Hepatocyte (in vitro differentiated cells): ENCODE measurements around the gene IP6K3. TPM values are rescaled to one million over a fixed set of nuclear protein-coding genes. Genes with fewer than 3 reads are reported as not detected.
A peak's percentile ranks its signal among the peaks of the same experiment; 100 is the strongest.

ENCODE experiments used
- DNase-seq: peaks from one replicate; pipeline ENCODE4 v3.0.0-alpha.2; 2016; ENCODE audit warnings: low spot score
- H2AFZ ChIP-seq: fragments of 200-600 bp; sonication (generic); 2 replicates; pipeline ENCODE4 v1.6.0; 2016; ENCODE audit warnings: antibody characterized with exemption, mild to moderate bottlenecking
- H3K27ac ChIP-seq: fragments of 200-600 bp; sonication (generic); 2 replicates; pipeline ENCODE4 v1.5.1; 2016; ENCODE audit warnings: mild to moderate bottlenecking
- H3K27me3 ChIP-seq: fragments of 200-600 bp; sonication (generic); 2 replicates; pipeline ENCODE4 v1.6.1; 2016
- H3K36me3 ChIP-seq: fragments of 200-600 bp; sonication (generic); replicated peaks from 2 replicates; pipeline ENCODE4 v1.5.1; 2016; ENCODE audit warnings: low read depth; ENCODE audit not compliant: insufficient read depth
- H3K4me1 ChIP-seq: fragments of 200-600 bp; sonication (generic); 2 replicates; pipeline ENCODE4 v1.5.1; 2016; ENCODE audit warnings: mild to moderate bottlenecking, moderate library complexity; ENCODE audit not compliant: insufficient read depth
- H3K4me2 ChIP-seq: fragments of 200-600 bp; sonication (generic); 2 replicates; pipeline ENCODE4 v1.6.0; 2016
- H3K4me3 ChIP-seq: fragments of 200-600 bp; sonication (generic); 2 replicates; pipeline ENCODE4 v1.5.1; 2016; ENCODE audit warnings: mild to moderate bottlenecking
- H3K79me2 ChIP-seq: fragments of 200-600 bp; sonication (generic); 2 replicates; pipeline ENCODE4 v1.6.0; 2017; ENCODE audit warnings: mild to moderate bottlenecking
- H3K9me2 ChIP-seq: fragments of 200-600 bp; sonication (generic); replicated peaks from 2 replicates; pipeline ENCODE4 v1.6.0; 2017; ENCODE audit warnings: mild to moderate bottlenecking; ENCODE audit not compliant: insufficient read depth
- H3K9me3 ChIP-seq: fragments of 200-600 bp; sonication (generic); 2 replicates; pipeline ENCODE4 v1.5.1; 2016; ENCODE audit warnings: low read depth, mild to moderate bottlenecking
- H4K20me1 ChIP-seq: fragments of 200-600 bp; sonication (generic); 2 replicates; pipeline ENCODE4 v1.6.0; 2016; ENCODE audit warnings: mild to moderate bottlenecking; ENCODE audit not compliant: insufficient read depth, poor library complexity, severe bottlenecking
- EZH2 ChIP-seq: fragments of 200-600 bp; sonication (generic); IDR thresholded peaks from 2 replicates; pipeline ENCODE4 v1.6.1; 2016; ENCODE audit warnings: antibody characterized with exemption, mild to moderate bottlenecking, borderline replicate concordance
- EZH2phosphoT487 ChIP-seq: fragments of 200-600 bp; sonication (generic); IDR thresholded peaks from one replicate; pipeline ENCODE4 v1.6.1; 2018; ENCODE audit warnings: antibody characterized with exemption, mild to moderate bottlenecking, low read depth, moderate library complexity; ENCODE audit not compliant: unreplicated experiment, severe bottlenecking
- WGBS: methylation state at CpG from one replicate; pipeline ENCODE4 v1.1.6; 2016; ENCODE audit warnings: low lambda C conversion rate; ENCODE audit errors: missing lambda C conversion rate; 5-methylcytosine and 5-hydroxymethylcytosine counted together
- polyA plus RNA-seq: library from polyadenylated mRNA; unstranded; fragments of >200 nt; fragmentation: Nextera tagmentation; extraction: Ambion mirVana; gene quantifications from 2 replicates; pipeline ENCODE4 v1.2.1, GENCODE V29; 2016
- total RNA-seq: library from RNA; depleted of rRNA; stranded (reverse); fragments of >200 nt; gene quantifications from 2 replicates; pipeline ENCODE4 v1.2.3, GENCODE V29; 2014
- TF ChIP-seq, protein P1 (sequence below): fragments of 200-600 bp; sonication (generic); IDR thresholded peaks from 2 replicates; pipeline ENCODE4 v1.5.1; 2016; ENCODE audit warnings: antibody characterized with exemption, mild to moderate bottlenecking; ENCODE audit not compliant: poor library complexity

Gene IP6K3
- total and polyA plus RNA-seq, 2 experiments from 2014 or later = 9.5 to 25.3 TPM

DNA sequence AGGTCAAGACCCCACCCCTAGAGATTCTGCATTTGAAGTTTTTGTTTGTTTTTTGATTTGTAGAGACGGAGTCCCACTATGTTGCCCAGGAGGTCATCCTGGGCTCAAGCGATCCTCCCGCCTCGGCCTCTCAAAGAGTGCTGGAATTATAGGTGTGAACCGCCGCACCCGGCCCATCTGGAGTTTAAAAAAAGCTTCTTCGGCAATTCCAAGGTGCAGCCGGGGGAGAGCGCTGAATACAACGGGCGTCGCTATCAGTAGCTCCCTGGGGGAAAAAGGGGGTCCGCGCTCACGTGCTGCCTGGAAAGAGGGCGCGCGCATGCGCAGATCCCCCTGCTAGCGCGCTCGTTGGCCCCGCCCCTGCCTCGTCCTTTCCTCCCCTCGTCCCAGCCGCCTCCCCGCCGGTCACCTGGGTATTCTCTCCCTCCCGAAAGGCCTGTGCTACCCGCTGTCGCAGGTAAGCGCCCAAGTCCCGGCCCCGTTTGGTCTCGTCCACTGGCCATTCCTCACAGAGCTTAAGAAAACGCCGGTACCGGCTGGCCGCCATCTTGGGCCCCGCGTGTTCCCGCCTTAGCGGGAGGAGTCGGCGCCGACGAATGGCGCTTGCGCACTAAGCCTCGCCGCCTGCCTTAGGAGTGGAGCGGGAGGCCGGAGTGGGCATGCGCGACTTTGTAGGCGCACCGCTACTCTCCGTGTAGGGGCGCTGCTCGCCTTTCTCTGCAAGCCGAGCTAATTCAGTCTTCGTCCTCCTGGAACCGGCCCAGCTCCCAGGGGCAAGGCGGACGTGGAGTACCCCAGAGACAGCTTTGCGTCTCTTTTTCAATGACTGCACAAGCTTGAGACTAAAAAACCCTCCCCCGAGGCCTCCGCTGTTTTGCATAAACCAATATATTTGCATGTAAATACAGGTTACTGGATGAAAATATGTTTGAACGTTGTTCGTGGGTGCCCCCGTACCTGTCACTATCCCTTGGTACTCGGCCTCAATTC is 35.3 kb downstream of the IP6K3 start, which contains the start of gene UQCC2:
TSS of gene UQCC2 (minus strand) at position 561 of the 990 bp plus-strand sequence. CDS start at position 547, 14 bp downstream.
- H4K20me1 ChIP-seq = no peaks in the 10 kb centered on the region
- no peaks in the 10 kb centered on the region for H3K27me3 ChIP-seq
- H3K4me2 ChIP-seq = peak within 1 kb of the TSS; percentile 88
- peak within 1 kb of the TSS; percentile 94 for H3K4me3 ChIP-seq
- 7% methylated on average over 65 of the region's 73 CpGs for WGBS
- H3K79me2 ChIP-seq = peaks cover 16% of the 10 kb centered on the region
- peaks cover 15% of the 10 kb centered on the region for H3K4me1 ChIP-seq
- no peaks in the 10 kb centered on the region for H3K9me2 ChIP-seq
- H2AFZ ChIP-seq = peak within 1 kb of the TSS; percentile 96
- H3K27ac ChIP-seq = peak within 1 kb of the TSS; percentile 99
- H3K9me3 ChIP-seq = no peaks in the 10 kb centered on the region
- H3K36me3 ChIP-seq = no peaks in the 10 kb centered on the region
- TF ChIP-seq, protein P1, sequence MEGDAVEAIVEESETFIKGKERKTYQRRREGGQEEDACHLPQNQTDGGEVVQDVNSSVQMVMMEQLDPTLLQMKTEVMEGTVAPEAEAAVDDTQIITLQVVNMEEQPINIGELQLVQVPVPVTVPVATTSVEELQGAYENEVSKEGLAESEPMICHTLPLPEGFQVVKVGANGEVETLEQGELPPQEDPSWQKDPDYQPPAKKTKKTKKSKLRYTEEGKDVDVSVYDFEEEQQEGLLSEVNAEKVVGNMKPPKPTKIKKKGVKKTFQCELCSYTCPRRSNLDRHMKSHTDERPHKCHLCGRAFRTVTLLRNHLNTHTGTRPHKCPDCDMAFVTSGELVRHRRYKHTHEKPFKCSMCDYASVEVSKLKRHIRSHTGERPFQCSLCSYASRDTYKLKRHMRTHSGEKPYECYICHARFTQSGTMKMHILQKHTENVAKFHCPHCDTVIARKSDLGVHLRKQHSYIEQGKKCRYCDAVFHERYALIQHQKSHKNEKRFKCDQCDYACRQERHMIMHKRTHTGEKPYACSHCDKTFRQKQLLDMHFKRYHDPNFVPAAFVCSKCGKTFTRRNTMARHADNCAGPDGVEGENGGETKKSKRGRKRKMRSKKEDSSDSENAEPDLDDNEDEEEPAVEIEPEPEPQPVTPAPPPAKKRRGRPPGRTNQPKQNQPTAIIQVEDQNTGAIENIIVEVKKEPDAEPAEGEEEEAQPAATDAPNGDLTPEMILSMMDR = peak; percentile 85
- no peak for TF ChIP-seq EZH2phosphoT487
- no peak for TF ChIP-seq EZH2
- peak; percentile 100 for DNase-seq

DNA sequence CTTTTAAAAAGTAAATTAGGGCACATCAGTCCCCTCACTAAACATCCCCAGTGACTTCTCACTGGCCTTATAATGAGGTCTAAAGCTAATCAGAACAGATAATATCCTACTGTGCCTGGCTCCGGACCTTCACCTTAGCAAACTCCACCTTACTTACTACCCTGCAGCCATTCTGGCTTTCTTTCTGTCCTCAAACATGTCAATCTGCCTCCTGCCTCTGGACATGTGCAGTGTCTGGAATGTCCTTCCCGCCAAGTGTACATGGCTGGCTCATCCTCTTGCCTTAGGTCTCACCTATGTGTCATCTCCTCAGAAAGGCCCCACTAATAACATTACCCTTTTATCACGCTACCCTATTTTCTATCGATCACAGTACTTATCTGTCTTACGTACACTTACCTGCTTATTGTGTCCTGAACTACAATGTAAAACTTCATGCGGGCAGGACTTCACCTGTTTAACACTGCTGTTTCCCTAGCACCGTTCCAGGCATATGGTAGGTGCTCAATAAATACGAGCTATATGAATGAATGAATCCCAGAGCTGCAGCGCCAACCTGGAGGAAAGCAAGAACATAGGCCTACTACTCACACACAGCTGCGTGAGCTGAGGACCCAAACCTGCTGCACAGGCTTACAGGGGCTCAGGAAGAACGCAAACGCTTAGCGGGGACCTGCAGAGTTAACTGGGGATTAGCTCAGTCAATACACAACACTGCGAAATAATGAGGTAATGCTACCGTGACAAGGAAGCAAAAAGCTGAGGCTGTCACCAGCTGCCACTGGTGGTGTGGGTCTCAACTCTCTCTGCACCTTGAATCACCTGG is 36.2 kb downstream of the IP6K3 start:
- DNase-seq = peak; percentile 50
- Histone ChIP-seq H3K9me3 (no peaks in the 10 kb centered on the region), H3K79me2 (peaks cover 16% of the 10 kb centered on the region), H3K36me3 (no peaks in the 10 kb centered on the region), H4K20me1 (no peaks in the 10 kb centered on the region), H3K27ac (peak overlapping the region; percentile 99), H2AFZ (peak overlapping the region; percentile 96), H3K27me3 (no peaks in the 10 kb centered on the region), H3K4me3 (peak overlapping the region; percentile 94), H3K4me1 (peaks cover 13% of the 10 kb centered on the region), H3K4me2 (peak overlapping the region; percentile 88), H3K9me2 (no peaks in the 10 kb centered on the region)
- 77% methylated on average over 15 of the region's 15 CpGs for WGBS
- TF ChIP-seq EZH2phosphoT487 = no peak
- TF ChIP-seq, protein P1 = no peak
- TF ChIP-seq EZH2 = no peak

DNA sequence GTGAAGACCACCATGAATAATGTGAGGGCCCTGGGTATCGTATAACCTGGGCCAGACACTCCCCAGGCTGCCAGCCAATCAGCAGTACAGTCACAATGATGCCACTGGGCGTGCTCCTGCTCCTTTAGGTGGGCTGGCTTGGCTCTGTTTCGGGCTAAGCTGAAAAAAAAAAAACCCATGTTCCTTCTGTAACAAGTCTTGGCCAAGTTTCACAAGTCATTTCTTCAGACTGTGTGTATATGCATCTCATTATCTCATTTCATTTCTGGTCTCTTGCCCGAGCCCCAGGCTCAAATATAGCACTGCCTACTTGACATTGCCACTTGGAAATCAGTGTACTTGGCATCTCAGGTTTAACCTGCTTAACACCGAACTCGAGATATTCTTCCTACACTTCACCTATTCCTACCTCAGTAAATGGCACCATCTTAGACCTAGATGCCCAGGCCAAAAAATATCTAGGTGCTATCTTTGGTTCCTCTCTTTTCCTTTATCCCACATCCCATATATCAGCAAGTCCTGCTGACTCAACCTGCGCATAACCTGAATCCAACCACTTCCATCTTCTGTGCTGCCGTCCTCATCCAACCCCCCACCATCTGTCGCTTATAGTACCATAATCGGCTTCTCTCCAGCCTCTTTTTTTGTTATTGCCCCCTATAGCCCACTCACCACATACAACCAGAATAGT is 37.0 kb downstream of the IP6K3 start:
- Histone ChIP-seq H2AFZ (no peak overlapping the region), H3K9me2 (no peaks in the 10 kb centered on the region), H3K27ac (no peak overlapping the region), H3K27me3 (no peaks in the 10 kb centered on the region), H3K9me3 (no peaks in the 10 kb centered on the region), H3K4me1 (peaks cover 13% of the 10 kb centered on the region), H3K36me3 (no peaks in the 10 kb centered on the region), H4K20me1 (no peaks in the 10 kb centered on the region), H3K4me3 (no peak overlapping the region), H3K4me2 (peak overlapping the region; percentile 88), H3K79me2 (peaks cover 16% of the 10 kb centered on the region)
- DNase-seq = no peak
- TF ChIP-seq, protein P1 = no peak
- 95% methylated on average over 10 of the region's 10 CpGs for WGBS
